Measurements from ENCODE around the gene PTPA. TPM values are rescaled to one million over a fixed set of nuclear protein-coding genes. Genes with fewer than 3 reads are reported as not detected.
A peak's percentile ranks its signal among the peaks of the same experiment; 100 is the strongest.

PTPA gene
- total and polyA plus RNA-seq, 11 donors = 96.0 to 212 (median 172) TPM

DNA sequence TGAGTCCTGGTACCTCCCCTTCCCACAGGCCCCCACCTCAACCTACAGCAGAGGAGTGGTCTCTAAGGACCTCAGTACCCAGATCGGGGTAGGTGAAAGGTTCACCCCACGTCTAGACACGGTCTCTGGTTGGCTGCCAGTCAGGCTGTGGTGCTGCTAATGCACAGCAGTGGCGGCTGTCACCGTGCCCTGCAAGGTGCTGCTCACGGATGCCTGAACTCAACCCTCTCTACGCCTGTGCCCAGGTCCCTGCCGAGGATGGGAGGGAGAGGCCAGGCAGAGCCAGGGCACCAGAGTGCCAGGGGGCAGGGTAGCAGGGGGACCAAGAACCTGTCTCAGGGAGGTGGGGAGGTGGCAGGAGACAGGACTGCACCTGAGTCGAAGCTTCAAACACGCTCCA lies 52.5 kb downstream of the PTPA start:
- ATAC-seq = no peak
- no peak for DNase-seq
- Histone ChIP-seq H3K27me3 (no peaks in the 10 kb centered on the region), H3K4me1 (peaks cover 0 to 43% (median 23%) of the 10 kb centered on the region in 12 donors), H3K4me3 (no peak overlapping the region), H3K36me3 (no peaks in the 10 kb centered on the region), H3K9me3 (no peaks in the 10 kb centered on the region), H3K27ac (peak overlapping the region in 11 of 12 donors; percentile 27 to 77 (median 60))
- no peak for TF ChIP-seq POLR2A (IDR thresholded peaks at IDR 0.05)
- TF ChIP-seq, protein P1, sequence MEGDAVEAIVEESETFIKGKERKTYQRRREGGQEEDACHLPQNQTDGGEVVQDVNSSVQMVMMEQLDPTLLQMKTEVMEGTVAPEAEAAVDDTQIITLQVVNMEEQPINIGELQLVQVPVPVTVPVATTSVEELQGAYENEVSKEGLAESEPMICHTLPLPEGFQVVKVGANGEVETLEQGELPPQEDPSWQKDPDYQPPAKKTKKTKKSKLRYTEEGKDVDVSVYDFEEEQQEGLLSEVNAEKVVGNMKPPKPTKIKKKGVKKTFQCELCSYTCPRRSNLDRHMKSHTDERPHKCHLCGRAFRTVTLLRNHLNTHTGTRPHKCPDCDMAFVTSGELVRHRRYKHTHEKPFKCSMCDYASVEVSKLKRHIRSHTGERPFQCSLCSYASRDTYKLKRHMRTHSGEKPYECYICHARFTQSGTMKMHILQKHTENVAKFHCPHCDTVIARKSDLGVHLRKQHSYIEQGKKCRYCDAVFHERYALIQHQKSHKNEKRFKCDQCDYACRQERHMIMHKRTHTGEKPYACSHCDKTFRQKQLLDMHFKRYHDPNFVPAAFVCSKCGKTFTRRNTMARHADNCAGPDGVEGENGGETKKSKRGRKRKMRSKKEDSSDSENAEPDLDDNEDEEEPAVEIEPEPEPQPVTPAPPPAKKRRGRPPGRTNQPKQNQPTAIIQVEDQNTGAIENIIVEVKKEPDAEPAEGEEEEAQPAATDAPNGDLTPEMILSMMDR (IDR thresholded peaks at IDR 0.05) = no peak
- 78 to 92% (median 88%) methylated on average over 8 to 10 of the region's 10 CpGs for WGBS, 4 donors
- intact Hi-C loops (cut with DNase I) = no loop called here

DNA sequence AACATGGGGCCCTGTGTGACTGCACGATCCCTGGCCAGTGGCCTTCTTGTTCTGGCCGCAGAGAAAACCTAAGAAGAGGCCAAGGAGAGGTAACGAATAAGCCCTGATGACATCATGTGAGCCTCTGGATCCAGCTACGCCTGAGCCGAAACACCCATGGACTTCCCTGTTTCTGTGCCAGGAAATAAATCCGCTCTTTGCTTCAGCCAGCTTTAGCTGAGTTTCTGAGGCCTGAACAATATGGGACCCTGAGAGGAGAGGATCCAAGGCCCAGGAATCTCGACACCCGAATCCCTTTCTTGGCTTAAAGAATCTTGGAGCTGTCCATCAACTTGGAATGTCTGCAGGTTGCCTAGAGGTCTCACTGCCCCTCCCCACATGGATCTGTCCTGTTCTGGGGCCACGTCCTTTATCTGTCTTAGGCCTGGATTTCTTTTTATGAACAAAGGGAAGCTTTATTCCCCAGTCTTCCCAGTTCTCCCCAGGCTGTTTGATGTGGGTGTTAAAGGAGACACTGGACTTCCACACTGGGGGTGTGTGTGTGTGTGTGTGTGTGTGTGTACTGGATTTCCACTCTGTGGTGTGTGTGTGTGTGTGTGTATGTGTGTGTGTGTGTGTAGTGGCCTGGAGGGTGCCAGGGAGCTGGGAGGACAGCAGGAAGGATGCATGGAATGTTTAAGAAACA lies 53.2 kb downstream of the PTPA start:
- H3K27me3 ChIP-seq = no peaks in the 10 kb centered on the region
- ATAC-seq (peak; percentile 18 to 64 (median 56)), DNase-seq (peak in 2 of 5 donors; percentile 57 to 63)
- intact Hi-C loops (cut with DNase I) = no loop called here
- peaks cover 0 to 43% (median 23%) of the 10 kb centered on the region in 12 donors for H3K4me1 ChIP-seq
- H3K27ac ChIP-seq = peak overlapping the region in 11 of 12 donors; percentile 27 to 77 (median 60)
- no peak overlapping the region for H3K4me3 ChIP-seq
- TF ChIP-seq, protein P1 (IDR thresholded peaks at IDR 0.05) = no peak
- TF ChIP-seq POLR2A (IDR thresholded peaks at IDR 0.05) = no peak
- H3K36me3 ChIP-seq = no peaks in the 10 kb centered on the region
- 49 to 70% (median 60%) methylated on average over 9 of the region's 9 CpGs for WGBS, 4 donors
- no peaks in the 10 kb centered on the region for H3K9me3 ChIP-seq

DNA sequence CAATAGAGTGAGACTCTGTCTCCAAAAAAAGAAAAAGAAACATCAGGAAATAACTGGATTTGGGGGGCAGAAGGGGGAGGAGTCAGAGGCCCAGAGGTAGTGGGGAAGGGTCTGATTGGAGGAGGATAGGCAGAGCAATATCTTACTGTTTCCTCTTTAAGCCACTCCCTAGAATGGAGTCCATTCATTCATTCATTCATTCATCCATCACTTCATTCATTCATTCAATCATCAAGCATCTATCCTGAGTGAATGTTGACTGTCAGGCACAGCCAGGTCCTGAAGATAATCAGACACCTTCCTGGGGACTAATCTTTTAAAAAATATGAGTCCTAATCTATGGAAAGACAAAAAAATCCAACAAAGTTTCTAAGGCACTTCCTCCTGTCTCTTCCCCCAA lies 54.0 kb downstream of the PTPA start:
- DNase-seq (no peak), ATAC-seq (no peak)
- Histone ChIP-seq H3K4me3 (no peak overlapping the region), H3K4me1 (peaks cover 0 to 46% (median 23%) of the 10 kb centered on the region in 12 donors), H3K27me3 (no peaks in the 10 kb centered on the region), H3K9me3 (no peaks in the 10 kb centered on the region), H3K36me3 (no peaks in the 10 kb centered on the region), H3K27ac (no peak overlapping the region)
- intact Hi-C loops (cut with DNase I) = no loop called here
- TF ChIP-seq, protein P1 (IDR thresholded peaks at IDR 0.05) = no peak
- no peak for TF ChIP-seq POLR2A (IDR thresholded peaks at IDR 0.05)

DNA sequence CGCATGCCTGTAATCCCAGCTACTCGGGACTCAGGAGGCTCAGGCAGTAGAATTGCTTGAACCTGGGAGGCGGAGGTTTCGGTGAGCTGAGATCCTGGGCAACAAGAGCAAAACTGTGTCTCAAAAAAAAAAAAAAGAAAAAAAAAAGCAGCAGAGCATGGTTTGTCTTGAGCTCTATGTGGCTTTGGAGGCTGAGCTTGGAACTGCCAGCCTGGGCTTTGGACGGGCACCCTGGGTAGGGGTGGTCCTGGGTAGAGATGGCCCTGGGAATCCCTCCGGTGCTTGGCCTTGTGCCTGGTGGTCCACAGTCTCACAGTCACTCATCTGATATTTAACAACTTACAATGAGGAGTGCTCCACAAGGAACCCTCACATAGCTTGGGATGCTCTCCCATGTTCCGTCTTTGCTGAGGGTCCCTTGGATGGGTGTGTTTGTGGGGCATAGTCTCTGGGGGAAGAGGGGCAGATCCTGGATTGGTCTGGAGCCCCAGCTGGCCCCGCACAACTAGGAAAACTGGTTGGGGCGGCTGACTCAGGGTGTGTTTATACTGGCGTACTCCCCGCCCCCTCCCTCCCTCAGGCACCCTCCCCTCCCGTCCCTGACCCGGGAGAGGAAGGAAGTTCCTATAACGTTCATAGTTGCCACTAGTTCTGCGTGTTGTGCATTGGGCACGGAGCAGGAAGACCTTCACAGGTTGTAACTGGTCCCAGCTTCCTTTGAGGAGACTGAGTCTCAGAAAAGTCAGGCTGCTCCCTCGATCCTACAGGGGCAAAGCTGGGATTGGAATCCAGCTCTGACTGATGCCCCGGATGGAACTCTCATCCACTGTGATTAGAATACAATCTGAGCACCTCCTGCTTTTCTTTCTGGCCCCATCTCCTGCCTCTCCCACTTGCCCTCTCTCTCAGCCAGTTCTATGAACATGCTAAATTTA lies 55.7 kb downstream of the PTPA start:
- H3K36me3 ChIP-seq = no peaks in the 10 kb centered on the region
- peak overlapping the region; percentile 15 to 89 (median 78) for H3K27ac ChIP-seq
- no peaks in the 10 kb centered on the region for H3K27me3 ChIP-seq
- no peaks in the 10 kb centered on the region for H3K9me3 ChIP-seq
- ATAC-seq (peak; percentile 69 to 83 (median 78)), DNase-seq (peak; percentile 70 to 81 (median 79))
- H3K4me3 ChIP-seq = peak overlapping the region in 9 of 12 donors; percentile 18 to 47 (median 36)
- intact Hi-C loops (cut with DNase I) = loop anchor here in 1 of 10 donors (2.0 kb wide), 1 partner anchor 22 kb away; no protein-coding TSS in a partner anchor
- peaks cover 0 to 53% (median 23%) of the 10 kb centered on the region in 12 donors for H3K4me1 ChIP-seq
- WGBS, 4 donors = 32 to 42% (median 35%) methylated on average over 15 to 18 of the region's 18 CpGs
- peak in 1 of 2 donors; percentile 31 for TF ChIP-seq POLR2A (IDR thresholded peaks at IDR 0.05)
- TF ChIP-seq, protein P1 (IDR thresholded peaks at IDR 0.05) = no peak

Measured in heart left ventricle (tissue), 16 donors.